ENCODE data around the gene AKT3. TPM values are rescaled to one million over a fixed set of nuclear protein-coding genes. Genes with fewer than 3 reads are reported as not detected.
A peak's percentile ranks its signal among the peaks of the same experiment; 100 is the strongest.

The AKT3 gene
- total RNA-seq, 1 experiment from 2014 or later: 18.7 TPM

DNA sequence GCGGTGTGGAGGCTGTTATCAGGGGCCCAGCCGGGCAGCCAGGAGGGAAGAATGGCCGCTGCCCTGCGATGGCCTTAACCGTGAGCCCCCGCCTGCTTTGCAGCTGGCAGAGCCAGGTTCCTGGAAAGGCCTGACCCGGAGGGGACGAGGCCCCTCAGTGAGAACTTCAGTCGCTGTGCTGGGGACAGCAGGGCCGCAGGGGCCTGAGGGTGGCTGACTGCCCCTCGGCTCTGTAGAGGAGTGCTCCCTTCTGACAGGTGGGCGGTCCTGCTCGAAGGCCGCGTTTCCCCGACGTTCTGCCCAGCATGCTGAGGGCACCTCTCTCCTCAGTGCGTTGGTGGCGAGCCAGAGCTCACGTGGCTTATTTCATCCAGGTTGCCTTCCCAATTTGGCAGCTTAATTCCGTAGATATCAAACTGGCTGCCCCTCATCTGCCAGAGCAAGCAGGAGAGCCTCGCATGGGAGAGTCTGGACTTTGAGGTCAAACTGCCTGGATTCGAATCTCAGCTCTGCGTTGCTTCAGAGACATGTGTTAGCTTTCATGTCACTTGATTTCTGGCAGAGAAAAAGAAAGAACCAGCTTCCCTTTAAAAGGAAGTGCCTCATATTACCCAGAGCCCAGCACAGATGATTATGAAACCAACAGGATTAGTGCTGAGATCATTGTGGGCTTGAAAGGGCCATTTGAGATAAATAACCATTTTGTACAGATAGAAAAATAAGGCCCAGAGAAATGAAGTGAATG, 354.4 kb downstream of the AKT3 start:
- intact Hi-C loops (cut with micrococcal nuclease): no loop called here
- BruUV-seq (replicated peaks): no TSS peak
- H3K36me3 ChIP-seq (ENCODE audit: low read depth, low read length): peaks cover 24% of the 10 kb centered on the region; the same call in 1 of the 2 replicates

DNA sequence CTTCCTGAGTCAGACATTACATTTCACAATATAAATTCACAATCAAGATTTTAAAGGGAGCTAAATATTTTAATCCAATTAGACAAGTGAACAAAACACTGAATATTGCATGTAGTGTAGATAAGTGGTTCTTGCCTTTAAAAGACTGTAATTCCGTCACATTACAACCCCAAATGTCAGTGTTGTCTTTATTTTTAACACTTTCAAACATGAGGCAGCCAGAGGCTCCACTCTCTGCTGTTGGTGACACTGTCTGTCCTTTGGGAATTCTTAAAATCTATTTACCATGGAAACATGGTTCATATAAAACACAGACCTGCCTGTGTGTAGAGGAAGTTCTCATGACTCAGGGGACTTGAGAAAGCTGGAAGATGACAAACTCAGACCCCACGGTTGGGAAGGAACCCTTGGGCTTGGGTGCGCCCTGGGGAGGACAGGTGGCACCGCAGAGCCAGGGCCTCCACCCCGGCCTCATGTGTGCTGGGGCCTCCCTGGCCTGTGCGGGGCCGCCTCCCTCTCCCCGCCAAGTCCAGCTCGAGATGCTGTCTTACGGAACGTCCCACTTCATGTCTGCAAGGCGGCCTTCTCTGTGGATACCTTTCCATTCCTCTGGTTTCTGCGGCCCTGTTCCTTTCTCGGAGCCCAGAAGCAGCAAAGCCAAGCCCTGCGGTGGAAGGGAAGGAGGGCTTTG, 355.2 kb downstream of the AKT3 start:
- CTCF ChIA-PET: no interaction called here
- POLR2A ChIA-PET (ENCODE audit: unreplicated experiment): no interaction called here
- ATAC-seq (peak; percentile 10; the same call in 1 of the 2 replicates), DNase-seq (no peak)
- Histone ChIP-seq H3K4me3 (ENCODE audit: low read length) (no peak overlapping the region), H3K4me2 (ENCODE audit: low read length) (no peak overlapping the region), H3K27me3 (ENCODE audit: low read length) (no peaks in the 10 kb centered on the region), H3K9me3 (ENCODE audit: low read length) (no peaks in the 10 kb centered on the region), H3K9me2 (replicated peaks; ENCODE audit: low read length) (no peaks in the 10 kb centered on the region), H3K4me1 (ENCODE audit: insufficient read depth, low read length) (no peaks in the 10 kb centered on the region), H3K79me2 (ENCODE audit: low read length) (peaks cover 60% of the 10 kb centered on the region), H3K36me3 (ENCODE audit: low read depth, low read length) (peaks cover 28% of the 10 kb centered on the region; the same call in 1 of the 2 replicates), H3K9ac (ENCODE audit: low read length) (no peak overlapping the region), H4K20me1 (ENCODE audit: low read length) (no peaks in the 10 kb centered on the region), H3K27ac (ENCODE audit: low read length) (no peak overlapping the region), H2AFZ (ENCODE audit: low read length) (no peak overlapping the region), H3F3A (ENCODE audit: low read length, unreplicated experiment) (no peaks in the 10 kb centered on the region)
- intact Hi-C loops (cut with micrococcal nuclease): no loop called here
- BruUV-seq (replicated peaks): no TSS peak
- TF ChIP-seq EZH2phosphoT487 (IDR thresholded peaks at IDR 0.05; ENCODE audit: borderline replicate concordance, low read length) (no peak), EZH2 (IDR thresholded peaks at IDR 0.05; ENCODE audit: low read length, unreplicated experiment) (no peak)
- TF ChIP-seq, protein P1, sequence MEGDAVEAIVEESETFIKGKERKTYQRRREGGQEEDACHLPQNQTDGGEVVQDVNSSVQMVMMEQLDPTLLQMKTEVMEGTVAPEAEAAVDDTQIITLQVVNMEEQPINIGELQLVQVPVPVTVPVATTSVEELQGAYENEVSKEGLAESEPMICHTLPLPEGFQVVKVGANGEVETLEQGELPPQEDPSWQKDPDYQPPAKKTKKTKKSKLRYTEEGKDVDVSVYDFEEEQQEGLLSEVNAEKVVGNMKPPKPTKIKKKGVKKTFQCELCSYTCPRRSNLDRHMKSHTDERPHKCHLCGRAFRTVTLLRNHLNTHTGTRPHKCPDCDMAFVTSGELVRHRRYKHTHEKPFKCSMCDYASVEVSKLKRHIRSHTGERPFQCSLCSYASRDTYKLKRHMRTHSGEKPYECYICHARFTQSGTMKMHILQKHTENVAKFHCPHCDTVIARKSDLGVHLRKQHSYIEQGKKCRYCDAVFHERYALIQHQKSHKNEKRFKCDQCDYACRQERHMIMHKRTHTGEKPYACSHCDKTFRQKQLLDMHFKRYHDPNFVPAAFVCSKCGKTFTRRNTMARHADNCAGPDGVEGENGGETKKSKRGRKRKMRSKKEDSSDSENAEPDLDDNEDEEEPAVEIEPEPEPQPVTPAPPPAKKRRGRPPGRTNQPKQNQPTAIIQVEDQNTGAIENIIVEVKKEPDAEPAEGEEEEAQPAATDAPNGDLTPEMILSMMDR (conservative IDR thresholded peaks at IDR 0.05; ENCODE audit: low read depth, low read length): no peak

More for the DNA sequence above, 354.4 kb downstream of the AKT3 start:
- ChIA-PET CTCF (no interaction called here), POLR2A (ENCODE audit: unreplicated experiment) (no interaction called here)
- H3F3A ChIP-seq (ENCODE audit: low read length, unreplicated experiment): no peaks in the 10 kb centered on the region
- H3K4me1 ChIP-seq (ENCODE audit: insufficient read depth, low read length): no peaks in the 10 kb centered on the region
- no peak overlapping the region for H3K27ac ChIP-seq (ENCODE audit: low read length)
- no peak overlapping the region for H3K9ac ChIP-seq (ENCODE audit: low read length)
- H2AFZ ChIP-seq (ENCODE audit: low read length): no peak overlapping the region
- no peak overlapping the region for H3K4me2 ChIP-seq (ENCODE audit: low read length)
- ATAC-seq (no peak), DNase-seq (no peak)
- TF ChIP-seq, protein P1 (conservative IDR thresholded peaks at IDR 0.05; ENCODE audit: low read depth, low read length): no peak
- no peak for TF ChIP-seq EZH2phosphoT487 (IDR thresholded peaks at IDR 0.05; ENCODE audit: borderline replicate concordance, low read length)
- TF ChIP-seq EZH2 (IDR thresholded peaks at IDR 0.05; ENCODE audit: low read length, unreplicated experiment): no peak
- peaks cover 53% of the 10 kb centered on the region for H3K79me2 ChIP-seq (ENCODE audit: low read length)
- no peaks in the 10 kb centered on the region for H3K9me2 ChIP-seq (replicated peaks; ENCODE audit: low read length)
- no peak overlapping the region for H3K4me3 ChIP-seq (ENCODE audit: low read length)
- no peaks in the 10 kb centered on the region for H4K20me1 ChIP-seq (ENCODE audit: low read length)
- no peaks in the 10 kb centered on the region for H3K9me3 ChIP-seq (ENCODE audit: low read length)
- no peaks in the 10 kb centered on the region for H3K27me3 ChIP-seq (ENCODE audit: low read length)
